Osteoblast (primary cell): Measurements from ENCODE around the gene RSPH6A. TPM values are rescaled to one million over a fixed set of nuclear protein-coding genes. Genes with fewer than 3 reads are reported as not detected.

Experiments
- DNase-seq: peaks from one replicate; pipeline ENCODE4 v3.0.0; 2011; ENCODE audit warnings: low spot score, mixed read lengths; ENCODE audit not compliant: insufficient read length; ENCODE audit errors: missing footprints
- H2AFZ ChIP-seq: 2 replicates; pipeline ENCODE4 v1.6.0; 2011; ENCODE audit warnings: mild to moderate bottlenecking, low read length
- H3K27ac ChIP-seq: 2 replicates; pipeline ENCODE4 v1.5.1; 2011; ENCODE audit warnings: mild to moderate bottlenecking, low read depth, low read length, moderate library complexity
- H3K27me3 ChIP-seq: 2 replicates; pipeline ENCODE4 v1.6.0; 2012; ENCODE audit warnings: mild to moderate bottlenecking, control low read depth, inconsistent platforms, low read length, moderate library complexity; ENCODE audit not compliant: insufficient read depth
- H3K36me3 ChIP-seq: 2 replicates; pipeline ENCODE4 v1.5.1; 2011; ENCODE audit warnings: mild to moderate bottlenecking, low read length, control low read depth, moderate library complexity; ENCODE audit not compliant: insufficient read depth
- H3K4me1 ChIP-seq: 2 replicates; pipeline ENCODE4 v1.5.1; 2011; ENCODE audit warnings: mild to moderate bottlenecking, low read length, control low read depth, moderate library complexity; ENCODE audit not compliant: insufficient read depth
- H3K4me2 ChIP-seq: 2 replicates; pipeline ENCODE4 v1.6.0; 2011; ENCODE audit warnings: mild to moderate bottlenecking, low read length; ENCODE audit not compliant: insufficient read depth
- H3K4me3 ChIP-seq: fragments of 200-600 bp; sonication (generic); 3 replicates; pipeline ENCODE4 v1.5.1; 2012; ENCODE audit warnings: mild to moderate bottlenecking, low read length, inconsistent platforms; ENCODE audit not compliant: insufficient read depth
- H3K79me2 ChIP-seq: 2 replicates; pipeline ENCODE4 v1.6.0; 2012; ENCODE audit warnings: mild to moderate bottlenecking, low read length, control low read depth, inconsistent platforms; ENCODE audit not compliant: insufficient read depth
- H3K9me3 ChIP-seq: 2 replicates; pipeline ENCODE4 v1.5.1; 2011; ENCODE audit warnings: low read depth, low read length, control low read depth
- H4K20me1 ChIP-seq: 2 replicates; pipeline ENCODE4 v1.6.0; 2012; ENCODE audit warnings: mild to moderate bottlenecking, low read length, control low read depth; ENCODE audit not compliant: insufficient read depth
- total RNA-seq: library from RNA; depleted of rRNA; stranded (reverse); fragments of >200 nt; gene quantifications from 2 replicates; pipeline ENCODE4 v1.2.3, GENCODE V29; 2012
- TF ChIP-seq, protein P1 (sequence below): IDR thresholded peaks from 2 replicates; pipeline ENCODE4 v1.5.1; 2011; ENCODE audit warnings: mild to moderate bottlenecking, low read depth, low read length, moderate library complexity; ENCODE audit errors: extremely low read depth

Gene RSPH6A
- total RNA-seq, 1 donor, result under 0.01 TPM

GRCh38 chr19:45824531-45825262 is 9.6 kb upstream of the RSPH6A start:
- H3K4me3 ChIP-seq, result no peak overlapping the region
- peaks cover 73% of the 10 kb centered on the region for H3K36me3 ChIP-seq
- no peaks in the 10 kb centered on the region for H3K79me2 ChIP-seq
- no peak overlapping the region for H2AFZ ChIP-seq
- TF ChIP-seq, protein P1, sequence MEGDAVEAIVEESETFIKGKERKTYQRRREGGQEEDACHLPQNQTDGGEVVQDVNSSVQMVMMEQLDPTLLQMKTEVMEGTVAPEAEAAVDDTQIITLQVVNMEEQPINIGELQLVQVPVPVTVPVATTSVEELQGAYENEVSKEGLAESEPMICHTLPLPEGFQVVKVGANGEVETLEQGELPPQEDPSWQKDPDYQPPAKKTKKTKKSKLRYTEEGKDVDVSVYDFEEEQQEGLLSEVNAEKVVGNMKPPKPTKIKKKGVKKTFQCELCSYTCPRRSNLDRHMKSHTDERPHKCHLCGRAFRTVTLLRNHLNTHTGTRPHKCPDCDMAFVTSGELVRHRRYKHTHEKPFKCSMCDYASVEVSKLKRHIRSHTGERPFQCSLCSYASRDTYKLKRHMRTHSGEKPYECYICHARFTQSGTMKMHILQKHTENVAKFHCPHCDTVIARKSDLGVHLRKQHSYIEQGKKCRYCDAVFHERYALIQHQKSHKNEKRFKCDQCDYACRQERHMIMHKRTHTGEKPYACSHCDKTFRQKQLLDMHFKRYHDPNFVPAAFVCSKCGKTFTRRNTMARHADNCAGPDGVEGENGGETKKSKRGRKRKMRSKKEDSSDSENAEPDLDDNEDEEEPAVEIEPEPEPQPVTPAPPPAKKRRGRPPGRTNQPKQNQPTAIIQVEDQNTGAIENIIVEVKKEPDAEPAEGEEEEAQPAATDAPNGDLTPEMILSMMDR, result no peak
- no peaks in the 10 kb centered on the region for H4K20me1 ChIP-seq
- H3K4me2 ChIP-seq, result no peak overlapping the region
- H3K27ac ChIP-seq, result no peak overlapping the region
- H3K27me3 ChIP-seq, result no peaks in the 10 kb centered on the region
- no peaks in the 10 kb centered on the region for H3K9me3 ChIP-seq
- no peaks in the 10 kb centered on the region for H3K4me1 ChIP-seq
- peak; percentile 39 for DNase-seq

DNA sequence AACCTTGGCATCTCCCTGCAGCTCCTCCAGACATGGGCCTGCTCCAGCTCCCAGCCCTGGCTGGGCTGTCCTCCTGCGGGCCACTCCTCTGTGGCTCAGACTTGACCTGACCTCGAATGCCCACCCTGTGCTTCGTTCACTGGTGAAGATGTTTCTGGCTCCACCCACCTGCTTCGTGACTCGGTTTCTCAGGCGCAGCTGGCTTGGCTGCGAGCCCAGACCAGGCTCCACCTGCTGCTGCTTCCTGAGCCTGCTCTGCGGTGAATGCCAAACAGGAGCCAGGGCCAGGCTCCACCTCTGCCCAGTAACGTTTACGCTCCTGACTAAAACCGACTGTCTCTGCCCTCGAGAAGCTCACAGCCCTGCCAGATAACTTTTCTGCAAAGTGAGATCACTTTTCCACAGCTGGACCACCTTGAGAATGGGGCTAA is 8.9 kb upstream of the RSPH6A start:
- Histone ChIP-seq H3K27ac (no peak overlapping the region), H3K4me3 (no peak overlapping the region), H3K79me2 (no peaks in the 10 kb centered on the region), H3K4me2 (no peak overlapping the region), H3K27me3 (no peaks in the 10 kb centered on the region), H3K9me3 (no peaks in the 10 kb centered on the region), H4K20me1 (no peaks in the 10 kb centered on the region), H3K36me3 (peaks cover 66% of the 10 kb centered on the region), H2AFZ (no peak overlapping the region), H3K4me1 (no peaks in the 10 kb centered on the region)
- TF ChIP-seq, protein P1, result no peak
- peak; percentile 62 for DNase-seq

DNA sequence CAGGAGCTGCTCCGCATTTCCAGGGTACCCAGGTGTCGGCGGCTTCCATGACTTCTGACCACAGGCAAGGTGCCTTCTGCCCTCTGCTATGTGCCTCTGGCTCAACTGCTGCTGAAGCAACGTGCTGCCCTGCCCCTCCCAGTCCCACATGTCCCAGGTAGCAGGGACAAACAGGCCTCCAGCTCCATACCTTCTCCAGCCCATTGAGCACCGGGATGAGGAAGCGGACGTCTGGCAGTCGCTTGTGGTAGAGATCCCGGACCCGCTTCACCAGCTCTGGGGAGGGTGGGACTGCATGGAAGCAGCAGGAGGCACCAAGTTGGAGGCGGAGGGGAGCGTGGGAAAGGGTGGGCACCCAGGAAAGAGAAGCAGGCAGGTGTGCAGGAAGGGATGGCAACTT is 8.1 kb upstream of the RSPH6A start:
- no peak overlapping the region for H3K27ac ChIP-seq
- no peak overlapping the region for H2AFZ ChIP-seq
- DNase-seq, result peak; percentile 75
- no peaks in the 10 kb centered on the region for H3K79me2 ChIP-seq
- no peak overlapping the region for H3K4me2 ChIP-seq
- H3K36me3 ChIP-seq, result peaks cover 58% of the 10 kb centered on the region
- H3K4me1 ChIP-seq, result no peaks in the 10 kb centered on the region
- TF ChIP-seq, protein P1, result no peak
- H3K27me3 ChIP-seq, result no peaks in the 10 kb centered on the region
- no peaks in the 10 kb centered on the region for H3K9me3 ChIP-seq
- no peak overlapping the region for H3K4me3 ChIP-seq
- no peaks in the 10 kb centered on the region for H4K20me1 ChIP-seq

GRCh38 chr19:45822716-45823115 is 7.6 kb upstream of the RSPH6A start:
- Histone ChIP-seq H3K27ac (no peak overlapping the region), H3K79me2 (no peaks in the 10 kb centered on the region), H3K27me3 (no peaks in the 10 kb centered on the region), H4K20me1 (no peaks in the 10 kb centered on the region), H2AFZ (no peak overlapping the region), H3K4me3 (no peak overlapping the region), H3K36me3 (peaks cover 53% of the 10 kb centered on the region), H3K9me3 (no peaks in the 10 kb centered on the region), H3K4me1 (no peaks in the 10 kb centered on the region), H3K4me2 (no peak overlapping the region)
- DNase-seq, result peak; percentile 88
- TF ChIP-seq, protein P1, result no peak
